Breast epithelium (tissue), 4 donors: Measurements from ENCODE around the gene DUSP21. TPM values are rescaled to one million over a fixed set of nuclear protein-coding genes. Genes with fewer than 3 reads are reported as not detected.

Source experiments
- DNase-seq, 2 donors: peaks; one replicate each; pipeline ENCODE4 v3.0.0-alpha.2; 2019; ENCODE audit warnings: low spot score in 2 of 2
- H3K27ac ChIP-seq, 2 donors: fragments of 200-600 bp; sonication (generic) in 1 of 2; one replicate each; pipeline ENCODE4 v1.5.1; 2016 to 2019; ENCODE audit warnings: mild to moderate bottlenecking in 1 of 2
- H3K27me3 ChIP-seq, 2 donors: fragments of 200-600 bp; sonication (generic) in 1 of 2; one replicate each; pipeline versions ENCODE4 v1.5.1 to v1.6.0; 2017 to 2019; ENCODE audit warnings: control low read depth in 1 of 2, mild to moderate bottlenecking in 1 of 2
- H3K36me3 ChIP-seq: fragments of 200-600 bp; one replicate; pipeline ENCODE4 v1.5.1; 2019
- H3K4me1 ChIP-seq, 2 donors: fragments of 200-600 bp; sonication (generic); one replicate each; pipeline ENCODE4 v1.5.1; 2016 to 2019; ENCODE audit warnings: control low read depth in 1 of 2
- H3K4me3 ChIP-seq, 3 donors: fragments of 200-600 bp; sonication (generic); 1 replicate in 2 of 3; 2 replicates in 1 of 3; pipeline ENCODE4 v1.5.1; 2016 to 2019; ENCODE audit warnings: mild to moderate bottlenecking in 3 of 3, moderate library complexity in 2 of 3
- H3K9me3 ChIP-seq, 2 donors: fragments of 200-600 bp; sonication (generic) in 1 of 2; one replicate each; pipeline ENCODE4 v1.5.1; 2016 to 2019; ENCODE audit warnings: control low read depth in 1 of 2
- POLR2A ChIP-seq: fragments of 450-650 bp; IDR thresholded peaks from one replicate; pipeline ENCODE4 v1.6.1; 2016; ENCODE audit warnings: antibody characterized with exemption, mild to moderate bottlenecking, moderate library complexity
- POLR2AphosphoS5 ChIP-seq, 3 donors: sonication (generic); formaldehyde crosslinking; IDR thresholded peaks; one replicate each; pipeline ENCODE4 v1.6.1; 2017; ENCODE audit warnings: antibody characterized with exemption in 3 of 3
- intact Hi-C: fragments of 100-400 bp; cut with DNase I; formaldehyde crosslinking; loops from one replicate; pipeline ENCODE4 v1.15.1; 2023; ENCODE audit warnings: low total_unique reads
- total RNA-seq, 3 donors: library from RNA; depleted of rRNA; stranded (reverse); fragments of >200 nt; gene quantifications; one replicate each; pipeline ENCODE4 v1.1.0, GENCODE V29; 2016
- TF ChIP-seq, protein P1 (sequence below), 3 donors: fragments of 450-650 bp; IDR thresholded peaks; one replicate each; pipeline ENCODE4 v1.5.1; 2016 to 2017; ENCODE audit warnings: antibody characterized with exemption in 3 of 3, mild to moderate bottlenecking in 3 of 3, moderate library complexity in 3 of 3

DUSP21 gene
- total RNA-seq, 3 donors from 2014 or later, result not detected

DNA sequence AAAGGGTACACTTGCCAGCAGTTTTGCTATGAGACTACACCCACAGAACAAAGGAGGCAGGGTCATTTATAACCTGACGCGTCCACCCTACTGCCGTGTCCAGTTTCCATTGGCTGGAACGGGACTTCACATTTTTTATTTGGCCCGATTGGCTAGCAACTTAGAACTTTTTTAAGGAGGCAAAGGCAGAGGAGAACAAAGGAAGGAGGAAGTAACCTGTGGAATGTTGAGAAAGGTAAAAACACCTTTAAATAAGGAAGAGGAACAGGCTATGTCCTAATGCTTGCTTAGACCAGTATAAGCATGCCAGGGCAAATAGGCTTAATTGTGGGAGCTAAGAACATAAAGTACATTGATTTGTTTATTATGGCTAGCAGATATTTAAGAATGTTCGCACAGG lies 47.8 kb downstream of the DUSP21 start:
- H3K4me1 ChIP-seq, result no peaks in the 10 kb centered on the region
- no peak for TF ChIP-seq POLR2AphosphoS5 (IDR thresholded peaks at IDR 0.05)
- TF ChIP-seq, protein P1, sequence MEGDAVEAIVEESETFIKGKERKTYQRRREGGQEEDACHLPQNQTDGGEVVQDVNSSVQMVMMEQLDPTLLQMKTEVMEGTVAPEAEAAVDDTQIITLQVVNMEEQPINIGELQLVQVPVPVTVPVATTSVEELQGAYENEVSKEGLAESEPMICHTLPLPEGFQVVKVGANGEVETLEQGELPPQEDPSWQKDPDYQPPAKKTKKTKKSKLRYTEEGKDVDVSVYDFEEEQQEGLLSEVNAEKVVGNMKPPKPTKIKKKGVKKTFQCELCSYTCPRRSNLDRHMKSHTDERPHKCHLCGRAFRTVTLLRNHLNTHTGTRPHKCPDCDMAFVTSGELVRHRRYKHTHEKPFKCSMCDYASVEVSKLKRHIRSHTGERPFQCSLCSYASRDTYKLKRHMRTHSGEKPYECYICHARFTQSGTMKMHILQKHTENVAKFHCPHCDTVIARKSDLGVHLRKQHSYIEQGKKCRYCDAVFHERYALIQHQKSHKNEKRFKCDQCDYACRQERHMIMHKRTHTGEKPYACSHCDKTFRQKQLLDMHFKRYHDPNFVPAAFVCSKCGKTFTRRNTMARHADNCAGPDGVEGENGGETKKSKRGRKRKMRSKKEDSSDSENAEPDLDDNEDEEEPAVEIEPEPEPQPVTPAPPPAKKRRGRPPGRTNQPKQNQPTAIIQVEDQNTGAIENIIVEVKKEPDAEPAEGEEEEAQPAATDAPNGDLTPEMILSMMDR (IDR thresholded peaks at IDR 0.05), result no peak
- no peak for TF ChIP-seq POLR2A
- peaks cover 0 to 10% of the 10 kb centered on the region in 2 donors for H3K9me3 ChIP-seq
- H3K4me3 ChIP-seq, result no peak overlapping the region
- H3K27me3 ChIP-seq, result no peaks in the 10 kb centered on the region
- DNase-seq, result no peak
- intact Hi-C loops, result no loop called here
- H3K27ac ChIP-seq, result peak overlapping the region in 1 of 2 donors; percentile 5
- no peaks in the 10 kb centered on the region for H3K36me3 ChIP-seq

Other genes starting within 250 kb of the DUSP21 start
- 100 to 1,000 TPM in 1 of 3 donors, 10 to 100 TPM in 2; 27.4 to 109 (median 65.5) TPM for gene KDM6A, start 29.2 kb downstream of the DUSP21 start, total RNA-seq